ENCODE results near the gene NT5DC3.

Gene NT5DC3

DNA sequence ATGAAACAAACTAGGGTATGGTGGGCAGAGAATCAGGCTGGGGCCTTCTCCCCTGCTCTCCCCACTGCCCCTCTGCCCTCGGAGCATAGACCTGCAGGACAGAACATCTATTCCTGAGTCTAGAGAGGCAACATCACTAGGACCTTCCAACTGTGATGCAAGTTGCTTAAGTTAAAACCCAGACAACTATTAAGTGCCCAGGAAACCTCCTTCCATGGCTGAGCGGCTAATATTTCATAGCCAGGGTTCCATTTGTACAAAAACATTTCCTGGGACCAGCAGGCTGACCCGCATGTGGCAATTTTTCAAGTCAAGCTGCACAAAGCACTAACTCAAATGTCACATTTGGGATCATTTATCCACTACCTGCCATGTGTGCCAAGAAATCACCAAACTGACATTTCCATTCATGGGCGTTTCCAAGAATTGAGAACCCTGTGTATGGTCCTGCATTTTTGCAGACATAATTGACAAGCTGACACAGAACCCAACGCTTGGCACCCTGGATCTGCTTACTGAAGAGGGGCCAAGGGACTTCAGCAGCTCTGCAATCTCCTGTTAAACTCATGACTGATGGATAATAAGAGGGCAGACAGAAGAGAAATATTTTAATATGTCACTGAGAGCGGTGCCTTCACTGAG is 32.7 kb downstream of the NT5DC3 start:
- no peak for DNase-seq

- DNase-seq: no peak
These were observed 33.3 kb downstream of the NT5DC3 start for GRCh38 chr12:103807561-103808238.

GRCh38 chr12:103806803-103807202 is 34.2 kb downstream of the NT5DC3 start:
- no peak for DNase-seq

DNA sequence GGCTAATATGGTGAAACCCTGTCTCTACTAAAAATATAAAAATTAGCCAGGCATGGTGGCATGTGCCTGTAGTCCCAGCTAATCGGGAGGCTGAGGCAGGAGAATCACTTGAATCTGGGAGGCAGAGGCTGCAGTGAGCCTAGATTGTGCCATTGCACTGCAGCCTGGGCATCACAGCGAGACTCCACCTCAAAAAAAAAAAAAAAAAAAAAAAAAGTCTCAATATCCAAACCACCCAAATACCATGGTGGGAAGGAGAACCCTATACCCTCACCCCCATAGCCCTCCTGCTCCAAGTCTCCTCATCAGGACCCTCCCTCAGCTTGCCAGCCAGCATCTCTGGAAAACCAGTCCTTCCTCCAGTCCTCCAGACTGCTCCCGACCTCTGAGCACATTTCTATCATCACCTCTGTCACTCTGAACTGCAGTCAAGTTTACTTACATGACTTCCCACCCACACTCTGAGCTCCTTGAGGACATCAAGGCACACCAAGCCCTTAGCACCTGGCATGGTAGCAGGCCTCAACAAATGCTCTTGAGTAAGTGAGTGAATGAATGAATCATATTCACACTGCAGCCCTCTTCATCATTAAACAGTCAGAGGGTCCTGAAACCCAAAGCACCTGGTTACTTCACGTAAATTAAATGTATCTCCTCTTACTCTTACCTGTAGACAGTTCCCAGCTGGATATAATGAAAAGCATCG is 35.2 kb downstream of the NT5DC3 start:
- no peak for DNase-seq

DNA sequence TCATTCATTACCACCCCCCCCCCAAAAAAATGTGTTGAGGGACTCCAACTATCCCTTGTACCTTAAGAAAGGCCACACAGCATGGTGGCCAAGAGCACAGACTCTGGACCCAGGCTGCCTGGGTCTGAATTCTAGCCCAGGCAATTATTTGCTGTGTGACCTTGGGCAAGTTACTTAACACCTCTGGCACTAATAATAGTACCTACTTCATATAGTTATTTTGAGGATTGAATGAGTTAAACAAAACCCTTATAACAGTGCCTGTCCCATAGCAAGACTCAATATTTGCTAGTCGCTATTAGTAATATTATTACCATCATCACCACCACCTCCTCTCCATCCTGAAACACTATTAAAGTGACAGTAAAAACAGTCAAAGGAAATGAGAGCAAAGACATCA is 37.2 kb downstream of the NT5DC3 start:
- no peak for DNase-seq

- DNase-seq: no peak
These were observed 38.5 kb downstream of the NT5DC3 start for GRCh38 chr12:103802586-103802886.

GRCh38 chr12:103801709-103802585 is 39.1 kb downstream of the NT5DC3 start:
- DNase-seq: no peak

DNA sequence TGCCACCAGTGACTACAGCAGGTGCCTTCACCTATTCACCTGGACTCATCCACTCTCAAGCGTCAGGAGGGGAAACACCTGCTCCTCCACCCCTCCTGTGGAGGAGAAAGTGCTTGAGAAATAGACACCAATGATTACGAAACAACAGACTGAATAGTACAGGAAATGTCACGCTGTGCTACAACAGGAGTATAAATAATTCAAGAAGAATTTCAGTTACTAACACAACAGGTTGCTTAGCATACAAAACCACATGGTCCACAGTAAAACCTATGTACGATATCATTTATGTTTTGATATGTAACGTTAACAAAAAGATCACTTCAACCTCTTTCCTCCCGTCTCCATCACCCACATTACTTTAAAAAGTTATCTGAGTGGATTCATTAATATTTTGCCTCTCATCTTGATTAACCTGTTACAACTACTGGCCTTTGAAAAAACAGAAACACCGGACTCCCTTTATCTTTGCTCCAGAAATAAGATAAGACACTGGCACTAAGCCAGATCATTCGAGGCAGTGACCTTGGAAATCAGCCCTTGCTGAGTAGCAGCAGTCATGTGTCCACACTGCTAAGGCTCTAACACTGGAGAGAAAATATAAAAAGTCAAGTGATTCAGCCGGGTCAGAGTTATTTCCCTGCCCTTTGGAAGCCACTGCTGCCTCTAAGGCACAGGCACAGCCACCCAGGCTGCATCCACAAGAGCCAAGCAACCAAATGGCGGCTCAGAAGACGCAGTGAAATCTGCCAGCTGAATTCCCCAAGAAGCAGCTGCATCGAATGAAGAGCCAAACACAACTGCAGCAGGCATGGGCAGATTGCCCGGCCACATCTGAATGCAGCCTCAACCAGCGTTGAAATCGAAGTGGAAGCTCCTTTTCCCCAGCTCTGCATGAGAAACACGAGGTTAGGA is 40.9 kb downstream of the NT5DC3 start:
- DNase-seq: peak; percentile 66

- DNase-seq: no peak
These were observed 41.6 kb downstream of the NT5DC3 start for GRCh38 chr12:103799504-103799856.

GRCh38 chr12:103798586-103798985 is 42.4 kb downstream of the NT5DC3 start:
- DNase-seq: no peak

- no peak for DNase-seq
These were observed 46.5 kb downstream of the NT5DC3 start for GRCh38 chr12:103794309-103795213.

GRCh38 chr12:103793512-103794045 is 47.5 kb downstream of the NT5DC3 start:
- no peak for DNase-seq

DNA sequence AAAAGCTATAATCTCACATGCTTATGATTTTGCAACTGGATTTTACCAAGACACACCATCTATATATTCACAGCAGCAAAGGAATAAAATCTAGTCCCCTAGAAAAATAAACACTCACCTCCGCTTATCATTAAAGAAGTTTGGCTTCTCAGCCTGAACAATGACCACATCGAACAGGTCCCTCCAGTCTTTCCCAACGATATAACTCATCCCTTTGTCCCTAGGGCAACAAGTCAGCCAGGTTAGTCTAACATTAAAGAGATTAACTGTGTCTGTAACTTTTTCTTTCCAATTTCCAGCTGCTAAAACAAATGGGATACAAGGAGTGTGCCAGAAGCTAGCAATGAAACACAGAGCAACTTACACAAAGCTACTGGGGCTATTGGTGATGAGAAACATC is 48.0 kb downstream of the NT5DC3 start:
- DNase-seq: no peak

DNA sequence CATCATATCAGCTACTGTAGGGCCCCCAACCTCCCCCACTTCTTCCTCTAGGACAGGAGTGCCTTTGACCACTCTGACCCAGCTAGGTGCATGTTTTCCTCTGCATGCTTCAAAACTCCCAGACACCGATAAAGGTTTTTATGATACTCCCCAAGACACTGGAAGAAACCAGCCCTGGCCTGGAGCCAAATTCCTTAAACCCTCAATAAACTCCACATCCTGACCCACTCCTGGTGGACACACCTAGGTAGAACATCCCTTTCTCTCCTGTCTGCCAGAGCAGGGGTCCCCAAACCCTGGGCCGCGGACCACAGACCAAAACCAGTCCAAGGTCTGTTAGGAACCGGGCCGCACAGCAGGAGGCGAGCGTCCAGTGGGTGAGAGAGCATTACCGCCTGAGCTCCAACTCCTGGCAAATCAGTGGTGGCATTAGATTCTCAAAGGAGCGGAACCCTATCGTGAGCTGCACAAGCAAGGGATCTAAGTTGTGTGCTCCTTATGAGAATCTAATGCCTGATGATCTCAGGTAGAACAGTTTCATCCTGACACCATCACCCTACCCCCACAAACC is 49.6 kb downstream of the NT5DC3 start:
- no peak for DNase-seq

GRCh38 chr12:103786201-103786600 is 54.8 kb downstream of the NT5DC3 start:
- DNase-seq: no peak

DNA sequence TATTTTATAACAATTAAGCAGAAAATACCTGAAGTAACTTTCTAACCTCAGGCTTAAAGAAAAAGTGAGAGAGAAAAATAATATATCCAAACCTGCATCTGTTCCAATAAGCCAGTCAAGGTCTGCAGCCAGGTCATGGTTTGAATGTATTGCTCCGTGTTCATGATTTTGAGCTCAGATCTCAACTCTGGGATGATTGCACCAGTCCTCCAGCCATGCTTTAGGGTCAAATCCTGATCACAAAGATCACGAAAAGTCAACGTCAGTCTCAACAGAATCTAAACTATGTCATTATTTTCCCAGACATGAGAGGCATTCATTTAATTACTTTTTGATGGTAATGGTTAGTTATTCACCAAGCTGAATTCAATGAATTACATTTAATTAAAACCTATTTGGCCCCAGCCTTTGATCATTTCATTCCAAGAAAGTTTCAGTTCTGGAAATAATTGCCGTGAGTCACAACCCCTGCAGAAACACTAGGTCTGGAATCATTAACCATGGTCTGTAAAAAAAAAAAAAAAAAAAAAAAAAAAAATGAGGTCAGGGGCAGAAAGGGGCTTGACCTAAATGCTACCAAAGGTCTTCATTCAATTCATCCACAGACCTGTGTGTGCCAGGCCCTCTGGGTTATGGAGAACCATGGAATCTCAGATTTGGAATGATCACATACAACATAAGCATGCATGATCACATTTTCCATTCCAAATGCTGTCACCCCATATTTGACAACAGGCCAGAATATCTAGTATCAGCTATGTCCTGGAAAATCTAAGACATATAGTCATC is 55.6 kb downstream of the NT5DC3 start:
- no peak for DNase-seq

GRCh38 chr12:103783744-103784664 is 57.0 kb downstream of the NT5DC3 start:
- DNase-seq: no peak

GRCh38 chr12:103782399-103782798 is 58.6 kb downstream of the NT5DC3 start:
- DNase-seq: no peak

- no peak for DNase-seq
These were observed 60.0 kb downstream of the NT5DC3 start for GRCh38 chr12:103780992-103781391.

Measured in NCI-H1092 (cell line).